ENCODE results near the gene RUNDC3A. TPM values are rescaled to one million over a fixed set of nuclear protein-coding genes. Genes with fewer than 3 reads are reported as not detected.
"Not testable (repeated sequence)": the region's sequence is repeated elsewhere in the genome, so short reads cannot be mapped to it uniquely, and the experiment has no call there.

RUNDC3A gene
- polyA plus RNA-seq, 1 donor from 2014 or later = not detected

DNA sequence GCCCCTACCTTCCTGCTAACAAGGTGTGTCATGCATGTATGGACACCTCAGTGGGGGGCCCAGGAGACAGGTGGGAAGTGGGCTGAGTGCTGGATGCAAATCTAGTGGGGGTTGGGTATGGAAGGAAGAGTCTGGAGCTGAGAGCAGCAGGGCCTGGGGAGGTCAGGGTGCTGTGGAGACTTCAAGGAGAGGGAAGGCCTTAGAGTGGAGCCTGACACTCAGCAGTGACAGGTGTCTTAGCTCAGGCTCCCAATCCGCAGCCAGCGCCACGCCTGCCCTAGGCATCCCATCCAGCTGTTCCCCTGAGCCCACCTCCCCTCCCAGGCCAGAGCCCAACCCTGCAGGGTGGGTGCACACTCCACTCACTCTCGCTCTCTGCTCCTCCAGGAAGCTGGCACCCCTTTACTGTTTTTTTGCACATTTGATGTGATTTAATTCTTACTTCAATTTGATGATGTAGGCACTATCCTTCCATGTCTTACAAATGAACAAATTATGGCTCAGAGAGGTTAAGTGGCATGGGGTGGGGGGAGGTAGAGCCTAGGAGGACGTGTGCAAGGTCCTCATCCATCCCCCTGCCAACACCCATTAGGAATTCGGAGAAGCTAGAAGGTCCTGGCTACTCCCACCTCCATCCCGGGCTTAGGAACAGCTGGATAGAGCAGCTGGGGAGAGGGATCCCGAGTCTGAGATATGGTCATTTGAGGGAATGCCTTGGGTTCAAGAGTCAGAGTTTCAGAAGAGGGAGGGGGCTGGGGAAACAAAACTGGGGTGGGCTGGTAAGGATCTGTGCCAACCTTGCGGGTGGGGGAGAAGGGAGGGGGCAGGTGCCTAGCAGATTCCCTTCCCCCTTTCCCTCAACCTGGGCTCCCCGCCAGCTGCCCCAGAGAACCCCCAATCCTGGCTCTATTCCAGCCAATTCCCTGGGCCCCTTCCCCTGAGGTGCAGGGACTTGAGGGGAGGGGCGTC lies 53.2 kb downstream of the RUNDC3A start:
- peak overlapping the region in 2 of 4 donors; percentile 67 to 74 for H3K4me3 Mint-ChIP-seq
- H3K36me3 Mint-ChIP-seq = no peaks in the 10 kb centered on the region
- H3K27ac Mint-ChIP-seq = no peak overlapping the region
- H3K4me1 Mint-ChIP-seq = peaks cover 5 to 8% (median 5%) of the 10 kb centered on the region in 3 donors
- no peaks in the 10 kb centered on the region for H3K9me3 Mint-ChIP-seq
- H3K27me3 Mint-ChIP-seq = peaks cover 16% of the 10 kb centered on the region

DNA sequence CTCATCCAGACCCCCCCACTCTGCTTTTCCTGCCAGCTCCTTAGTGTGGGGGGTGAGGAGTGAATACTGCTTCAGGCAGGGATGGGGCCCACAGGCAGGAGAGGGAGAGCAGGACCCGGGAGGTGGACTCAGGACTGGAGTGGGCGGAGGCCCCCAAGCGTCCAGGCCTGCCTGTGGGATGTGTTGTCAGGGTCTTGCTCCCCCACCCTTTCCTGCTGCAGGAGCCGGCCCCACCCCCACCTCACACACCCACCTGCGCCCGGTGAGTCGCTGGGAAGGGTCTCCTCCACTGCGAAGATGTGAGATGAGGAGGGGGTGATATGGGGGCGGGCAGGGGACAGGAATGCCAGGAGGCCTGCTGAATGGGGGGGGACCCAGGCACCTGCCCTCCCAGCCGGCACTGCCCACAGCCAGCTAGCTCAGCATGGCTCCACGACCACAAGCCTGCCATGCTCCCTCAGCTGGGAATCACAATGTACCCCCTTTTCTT lies 54.1 kb downstream of the RUNDC3A start:
- H3K36me3 Mint-ChIP-seq = peaks cover 3% of the 10 kb centered on the region
- no peak overlapping the region for H3K27ac Mint-ChIP-seq
- H3K4me1 Mint-ChIP-seq = peaks cover 5 to 8% (median 5%) of the 10 kb centered on the region in 3 donors
- H3K4me3 Mint-ChIP-seq = peak overlapping the region in 2 of 4 donors; percentile 54 to 68
- H3K9me3 Mint-ChIP-seq = no peaks in the 10 kb centered on the region
- peaks cover 21% of the 10 kb centered on the region for H3K27me3 Mint-ChIP-seq

DNA sequence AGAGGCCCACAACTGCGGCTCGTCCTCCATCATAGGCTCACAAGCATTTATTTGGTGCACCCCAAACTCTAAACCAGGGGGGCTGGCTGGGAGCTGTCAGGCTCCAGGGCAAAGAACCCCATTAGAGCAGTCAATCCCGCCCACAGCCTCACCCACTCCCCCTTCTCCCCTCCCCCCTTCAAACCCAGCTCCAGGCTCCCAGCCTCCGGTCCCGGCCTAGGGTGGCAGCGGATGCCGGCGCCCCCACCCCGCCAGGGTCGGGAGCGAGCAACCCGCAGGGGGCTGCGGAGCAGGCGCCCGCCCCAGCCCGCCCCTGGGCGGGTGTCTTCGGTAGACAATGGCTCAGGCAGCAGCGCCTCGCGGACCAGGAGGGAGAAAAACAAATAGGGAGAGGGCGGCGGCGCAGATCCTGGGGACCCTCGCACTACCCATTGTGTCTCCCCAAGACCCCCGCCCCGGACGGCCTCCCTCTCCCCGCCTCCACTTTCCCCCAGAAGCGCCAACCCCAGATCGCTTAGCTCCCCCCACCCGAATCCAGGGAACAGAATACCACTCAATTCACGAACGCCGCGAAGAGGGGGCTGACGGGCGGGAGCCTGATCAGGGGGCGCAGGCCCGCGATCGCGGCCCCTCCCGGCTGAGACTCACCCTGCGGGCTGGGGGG lies 54.7 kb downstream of the RUNDC3A start:
- Mint-ChIP-seq H3K4me3 (peak overlapping the region in 3 of 4 donors; percentile 70 to 80 (median 77)), H3K36me3 (peaks cover 4% of the 10 kb centered on the region), H3K27ac (no peak overlapping the region), H3K27me3 (peaks cover 24% of the 10 kb centered on the region), H3K4me1 (peaks cover 5 to 8% (median 5%) of the 10 kb centered on the region in 3 donors), H3K9me3 (no peaks in the 10 kb centered on the region)

DNA sequence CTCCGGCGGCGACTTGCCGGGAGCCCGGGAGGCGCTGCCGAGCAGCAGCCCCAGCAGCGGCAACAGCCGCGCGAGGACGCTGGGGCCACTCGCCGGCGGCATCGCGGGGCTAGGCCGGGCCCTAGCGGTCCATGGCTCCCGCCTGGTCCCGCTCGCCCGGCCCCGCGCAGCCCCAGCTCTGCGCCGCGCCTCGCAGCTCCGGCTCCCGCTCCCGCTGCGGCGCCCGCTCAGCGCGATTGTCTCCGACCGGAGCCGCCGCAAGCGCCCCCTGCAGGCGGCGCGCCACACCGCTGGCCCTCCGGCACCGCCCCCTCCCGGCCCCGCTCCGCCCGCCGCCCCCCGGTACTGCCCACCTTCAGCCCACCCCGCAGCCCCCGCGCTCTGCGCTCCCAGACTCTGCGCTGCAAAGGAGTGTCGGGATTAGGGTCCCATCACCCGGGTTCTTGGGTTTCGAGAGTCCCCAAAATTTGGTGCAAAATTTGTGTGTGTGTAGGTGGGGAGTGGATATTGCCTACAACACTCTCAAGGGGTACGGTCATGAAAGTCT lies 55.3 kb downstream of the RUNDC3A start, which contains the start of gene FAM171A2:
Gene FAM171A2 (minus strand): TSS at position 241 of the 547 bp plus-strand sequence. CDS start 139 bp downstream, at position 102.
- H3K36me3 Mint-ChIP-seq = peaks cover 4% of the 10 kb centered on the region
- peak within 1 kb of the TSS; percentile 71 to 89 (median 84) for H3K4me3 Mint-ChIP-seq
- H3K9me3 Mint-ChIP-seq = no peaks in the 10 kb centered on the region
- H3K27me3 Mint-ChIP-seq = peaks cover 28% of the 10 kb centered on the region
- peaks cover 5 to 7% (median 5%) of the 10 kb centered on the region in 3 donors for H3K4me1 Mint-ChIP-seq
- H3K27ac Mint-ChIP-seq = peak within 1 kb of the TSS in 1 of 3 donors; percentile 81

DNA sequence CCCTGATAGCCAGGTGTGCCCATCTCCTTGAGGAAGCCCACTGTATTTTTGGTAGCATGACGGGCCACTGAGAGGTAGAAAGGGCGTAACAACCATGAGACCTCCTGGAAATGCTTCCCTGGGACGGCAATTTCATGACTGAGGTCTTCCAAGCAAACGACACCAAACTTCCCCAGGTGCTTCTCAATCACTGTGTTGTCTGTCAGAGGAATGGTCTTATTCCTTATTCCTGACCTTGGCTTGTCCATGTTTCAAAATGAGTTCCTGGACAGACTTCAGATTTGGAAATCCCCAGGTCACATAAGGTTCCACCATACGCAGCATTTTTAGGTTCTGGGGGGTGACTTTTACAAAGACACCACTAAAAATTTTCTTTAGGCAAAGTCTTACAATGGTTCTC lies 56.6 kb downstream of the RUNDC3A start:
- H3K4me1 Mint-ChIP-seq, H3K9me3 Mint-ChIP-seq, H3K36me3 Mint-ChIP-seq, H3K27ac Mint-ChIP-seq: not testable (repeated sequence)
- peaks cover 26% of the 10 kb centered on the region for H3K27me3 Mint-ChIP-seq
- H3K4me3 Mint-ChIP-seq = peak overlapping the region in 2 of 4 donors; percentile 55 to 71

DNA sequence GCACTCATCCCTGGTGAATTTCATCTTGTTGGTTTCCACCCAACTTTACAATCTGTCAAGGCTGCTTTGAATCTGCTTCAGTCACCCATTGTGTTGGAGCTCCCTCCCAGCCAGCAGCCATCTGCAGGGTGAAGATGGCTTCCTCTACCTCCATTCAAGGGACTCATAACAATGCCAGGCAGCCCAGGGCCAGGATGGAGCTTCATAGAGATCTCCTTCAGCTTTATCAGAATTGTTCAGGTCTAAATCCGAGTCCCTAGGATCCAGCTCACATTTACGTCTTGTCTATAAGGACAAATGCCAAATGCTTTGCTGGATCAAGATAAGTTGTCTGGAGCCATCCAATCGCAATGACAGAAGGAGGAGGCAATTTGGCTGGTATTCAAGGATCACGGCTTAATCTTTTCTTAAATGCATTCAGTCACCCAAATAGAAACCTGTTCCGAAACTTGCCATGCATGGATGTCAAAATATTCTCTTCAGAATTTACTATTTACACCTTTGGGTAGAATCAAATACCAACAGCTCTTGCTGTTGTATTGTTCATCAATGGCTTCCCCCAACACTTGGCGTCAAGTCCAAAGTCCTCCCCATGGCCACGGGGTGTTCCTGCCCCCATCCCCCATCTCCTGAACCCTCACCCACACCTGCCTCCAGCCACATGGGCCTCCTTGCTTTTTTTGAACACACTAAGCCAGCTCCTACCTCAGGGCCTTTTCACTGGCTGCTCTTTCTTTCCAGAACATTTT lies 59.0 kb downstream of the RUNDC3A start:
- H3K27ac Mint-ChIP-seq = no peak overlapping the region
- H3K36me3 Mint-ChIP-seq = peaks cover 4% of the 10 kb centered on the region
- peaks cover 36% of the 10 kb centered on the region for H3K27me3 Mint-ChIP-seq
- peaks cover 0 to 1% (median 0%) of the 10 kb centered on the region in 3 donors for H3K4me1 Mint-ChIP-seq
- H3K9me3 Mint-ChIP-seq = no peaks in the 10 kb centered on the region
- H3K4me3 Mint-ChIP-seq = peak overlapping the region in 2 of 4 donors; percentile 22 to 34

Other genes with a start within 250 kb of the RUNDC3A start
- gene LSM12, start 241.9 kb upstream of the RUNDC3A start, polyA plus RNA-seq = 73.4 TPM
- 22.5 TPM for gene G6PC3, start 237.9 kb upstream of the RUNDC3A start, polyA plus RNA-seq
- 49.5 TPM for gene HDAC5, start 185.0 kb upstream of the RUNDC3A start, polyA plus RNA-seq
- 0.24 TPM for gene HROB, start 166.7 kb upstream of the RUNDC3A start, polyA plus RNA-seq
- not detected for gene ASB16, start 137.9 kb upstream of the RUNDC3A start, polyA plus RNA-seq
- gene TMUB2, start 121.6 kb upstream of the RUNDC3A start, polyA plus RNA-seq = 43.0 TPM
- 15.4 TPM for gene ATXN7L3, start 108.7 kb upstream of the RUNDC3A start, polyA plus RNA-seq
- gene UBTF, start 88.9 kb upstream of the RUNDC3A start, polyA plus RNA-seq = 74.3 TPM
- gene SLC4A1, start 40.5 kb upstream of the RUNDC3A start, polyA plus RNA-seq = not detected
- 135 TPM for gene SLC25A39, start 16.2 kb downstream of the RUNDC3A start, polyA plus RNA-seq
- 219 TPM for gene GRN, start 36.7 kb downstream of the RUNDC3A start, polyA plus RNA-seq
- gene FAM171A2, start 55.3 kb downstream of the RUNDC3A start, polyA plus RNA-seq = 0.06 TPM
- gene ITGA2B, start 81.0 kb downstream of the RUNDC3A start, polyA plus RNA-seq = 3.0 TPM
- 66.3 TPM for gene GPATCH8, start 194.8 kb downstream of the RUNDC3A start, polyA plus RNA-seq
- not detected for gene FZD2, start 248.9 kb downstream of the RUNDC3A start, polyA plus RNA-seq

Data from IgD-negative memory B cell (primary cell).